Thymus (tissue), 11 donors: ENCODE measurements around the gene MTRF1. TPM values are rescaled to one million over a fixed set of nuclear protein-coding genes. Genes with fewer than 3 reads are reported as not detected.
"Not testable (repeated sequence)": the region's sequence is repeated elsewhere in the genome, so short reads cannot be mapped to it uniquely, and the experiment has no call there.

Experiments used
- DNase-seq, 9 donors: peaks; one replicate each; pipeline ENCODE4 v3.0.0-alpha.2; 2013; ENCODE audit warnings: low spot score in 9 of 9, low read depth in 6 of 9, missing footprints in 1 of 9
- H3K27ac ChIP-seq, 2 donors: one replicate each; pipeline ENCODE4 v1.5.1; 2013; ENCODE audit warnings: control low read depth in 1 of 2, low read depth in 1 of 2, low read length in 1 of 2, mild to moderate bottlenecking in 1 of 2, moderate library complexity in 1 of 2
- H3K27me3 ChIP-seq, 2 donors: one replicate each; pipeline ENCODE4 v1.5.1; 2013; ENCODE audit warnings: low read length in 1 of 2; ENCODE audit not compliant: control insufficient read depth in 2 of 2, insufficient read depth in 1 of 2
- H3K36me3 ChIP-seq, 2 donors: one replicate each; pipeline ENCODE4 v1.5.1; 2013; ENCODE audit warnings: low read length in 1 of 2, mild to moderate bottlenecking in 1 of 2, moderate library complexity in 1 of 2; ENCODE audit not compliant: control insufficient read depth in 2 of 2, insufficient read depth in 2 of 2
- H3K4me1 ChIP-seq, 2 donors: one replicate each; pipeline ENCODE4 v1.5.1; 2013; ENCODE audit warnings: low read length in 2 of 2; ENCODE audit not compliant: control insufficient read depth in 2 of 2, insufficient read depth in 2 of 2
- H3K4me3 ChIP-seq, 2 donors: one replicate each; pipeline ENCODE4 v1.5.1; 2013; ENCODE audit warnings: low read length in 2 of 2, control low read depth in 1 of 2, mild to moderate bottlenecking in 1 of 2
- H3K9me3 ChIP-seq, 2 donors: one replicate each; pipeline ENCODE4 v1.5.1; 2013; ENCODE audit warnings: low read length in 1 of 2, mild to moderate bottlenecking in 1 of 2; ENCODE audit not compliant: control insufficient read depth in 2 of 2, insufficient read depth in 1 of 2
- WGBS: extraction: QIAGEN DNeasy Blood & Tissue Kit; methylation state at CpG from one replicate; pipeline ENCODE4 v1.1.7; 2013; 5-methylcytosine and 5-hydroxymethylcytosine counted together
- polyA plus RNA-seq: library from polyadenylated mRNA; stranded (reverse); fragments of 200-250 nt; gene quantifications from one replicate; pipeline ENCODE4 v1.2.3, GENCODE V29; 2013
- total RNA-seq: library from RNA; stranded (reverse); fragments of 120-200 nt; gene quantifications from one replicate; pipeline ENCODE4 v1.2.4, GENCODE V29; 2013
- donor health status: healthy.

Gene MTRF1
- total and polyA plus RNA-seq, 2 donors, result 16.3 to 24.5 TPM

GRCh38 chr13:41175576-41175975 is 87.8 kb downstream of the MTRF1 start:
- 97% methylated on average over 8 of the region's 8 CpGs for WGBS

More at GRCh38 chr13:41175576-41175975, 87.8 kb downstream of the MTRF1 start:
- not testable (repeated sequence) for H3K36me3 ChIP-seq, H3K27ac ChIP-seq, H3K4me1 ChIP-seq, H3K27me3 ChIP-seq, DNase-seq, H3K4me3 ChIP-seq
- peaks cover 2 to 12% of the 10 kb centered on the region in 2 donors for H3K9me3 ChIP-seq

Other genes with a start within 250 kb of the MTRF1 start
- 89.3 TPM for gene ELF1, start 244.3 kb downstream of the MTRF1 start, total RNA-seq
- gene ELF1, start 244.3 kb downstream of the MTRF1 start, polyA plus RNA-seq, result 64.2 TPM
- 15.2 TPM for gene WBP4, start 202.1 kb downstream of the MTRF1 start, total RNA-seq
- 16.6 TPM for gene WBP4, start 202.1 kb downstream of the MTRF1 start, polyA plus RNA-seq
- gene KBTBD6, start 130.8 kb downstream of the MTRF1 start, total RNA-seq, result 5.5 TPM
- 7.0 TPM for gene KBTBD6, start 130.8 kb downstream of the MTRF1 start, polyA plus RNA-seq
- 6.9 TPM for gene KBTBD7, start 69.0 kb downstream of the MTRF1 start, total RNA-seq
- 5.8 TPM for gene KBTBD7, start 69.0 kb downstream of the MTRF1 start, polyA plus RNA-seq
- 10.6 TPM for gene NAA16, start 47.7 kb upstream of the MTRF1 start, total RNA-seq
- 23.8 TPM for gene NAA16, start 47.7 kb upstream of the MTRF1 start, polyA plus RNA-seq
- 120 TPM for gene RGCC, start 194.0 kb upstream of the MTRF1 start, total RNA-seq
- 50.1 TPM for gene RGCC, start 194.0 kb upstream of the MTRF1 start, polyA plus RNA-seq